PC-9 (cell line): ENCODE measurements around the gene DDX19B.

Experiments
- CTCF ChIP-seq: fragments of 200-600 bp; sonication (generic); conservative IDR thresholded peaks from 2 replicates; pipeline ENCODE4 v1.6.1; 2017; ENCODE audit warnings: mixed run types, antibody characterized with exemption, mild to moderate bottlenecking, moderate library complexity
- EZH2 ChIP-seq: fragments of 200-600 bp; sonication (generic); IDR thresholded peaks from 2 replicates; pipeline ENCODE4 v1.8.0; 2017; ENCODE audit warnings: antibody characterized with exemption, low read depth

- TF ChIP-seq CTCF (no peak), EZH2 (no peak)
Observed at GRCh38 chr16:70381604-70382342, 82.8 kb downstream of the DDX19B start.
